ENCODE data around the gene TNFRSF11A.

GRCh38 chr18:62434798-62435197 is 109.7 kb downstream of the TNFRSF11A start:
- TF ChIP-seq, protein P1, sequence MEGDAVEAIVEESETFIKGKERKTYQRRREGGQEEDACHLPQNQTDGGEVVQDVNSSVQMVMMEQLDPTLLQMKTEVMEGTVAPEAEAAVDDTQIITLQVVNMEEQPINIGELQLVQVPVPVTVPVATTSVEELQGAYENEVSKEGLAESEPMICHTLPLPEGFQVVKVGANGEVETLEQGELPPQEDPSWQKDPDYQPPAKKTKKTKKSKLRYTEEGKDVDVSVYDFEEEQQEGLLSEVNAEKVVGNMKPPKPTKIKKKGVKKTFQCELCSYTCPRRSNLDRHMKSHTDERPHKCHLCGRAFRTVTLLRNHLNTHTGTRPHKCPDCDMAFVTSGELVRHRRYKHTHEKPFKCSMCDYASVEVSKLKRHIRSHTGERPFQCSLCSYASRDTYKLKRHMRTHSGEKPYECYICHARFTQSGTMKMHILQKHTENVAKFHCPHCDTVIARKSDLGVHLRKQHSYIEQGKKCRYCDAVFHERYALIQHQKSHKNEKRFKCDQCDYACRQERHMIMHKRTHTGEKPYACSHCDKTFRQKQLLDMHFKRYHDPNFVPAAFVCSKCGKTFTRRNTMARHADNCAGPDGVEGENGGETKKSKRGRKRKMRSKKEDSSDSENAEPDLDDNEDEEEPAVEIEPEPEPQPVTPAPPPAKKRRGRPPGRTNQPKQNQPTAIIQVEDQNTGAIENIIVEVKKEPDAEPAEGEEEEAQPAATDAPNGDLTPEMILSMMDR (IDR thresholded peaks at IDR 0.05; ENCODE audit: insufficient read depth, low read length) = no peak
- no peak for TF ChIP-seq POLR2AphosphoS5 (IDR thresholded peaks at IDR 0.05; ENCODE audit: low read depth)

All from HL-60 (cell line).